Prostate gland (tissue), 2 donors: ENCODE results near the gene EBNA1BP2. TPM values are rescaled to one million over a fixed set of nuclear protein-coding genes. Genes with fewer than 3 reads are reported as not detected.

Experiments
- DNase-seq: peaks from one replicate; pipeline ENCODE4 v3.0.0-alpha.2; 2019; ENCODE audit warnings: low spot score
- H3K27ac ChIP-seq, 2 donors: fragments of 200-600 bp; sonication (generic); 2 replicates each; pipeline ENCODE4 v1.5.1; 2017 to 2019
- H3K27me3 ChIP-seq: fragments of 200-600 bp; sonication (generic); replicated peaks from 2 replicates; pipeline ENCODE4 v1.5.1; 2019; ENCODE audit not compliant: insufficient read depth
- H3K36me3 ChIP-seq, 2 donors: fragments of 200-600 bp; sonication (generic); 1 replicate in 1 of 2; 2 replicates in 1 of 2; pipeline versions ENCODE4 v1.5.1 to v1.8.1; 2017 to 2019
- H3K4me1 ChIP-seq: fragments of 200-600 bp; sonication (generic); replicated peaks from 2 replicates; pipeline ENCODE4 v1.5.1; 2019
- H3K4me3 ChIP-seq, 2 donors: fragments of 200-600 bp; sonication (generic); 2 replicates each; pipeline ENCODE4 v1.5.1; 2017 to 2019
- H3K9me3 ChIP-seq: fragments of 200-600 bp; sonication (generic); 2 replicates; pipeline ENCODE4 v1.5.1; 2017
- CTCF ChIP-seq, 4 experiments: fragments of 200-600 bp in 2 of 4; fragments of 450-650 bp in 2 of 4; sonication (generic) in 2 of 4; IDR thresholded peaks; 1 replicate in 3 of 4; 2 replicates in 1 of 4; pipeline ENCODE4 v1.5.1; 2016 to 2019; ENCODE audit warnings: antibody characterized with exemption in 4 of 4, mild to moderate bottlenecking in 2 of 4, moderate library complexity in 2 of 4
- POLR2A ChIP-seq: fragments of 450-650 bp; IDR thresholded peaks from one replicate; pipeline ENCODE4 v1.6.1; 2016; ENCODE audit warnings: antibody characterized with exemption, mild to moderate bottlenecking
- POLR2AphosphoS5 ChIP-seq: sonication (generic); formaldehyde crosslinking; IDR thresholded peaks from one replicate; pipeline ENCODE4 v1.6.1; 2017; ENCODE audit warnings: antibody characterized with exemption
- WGBS: methylation state at CpG from one replicate; pipeline ENCODE4 v1.1.5; 2018; 5-methylcytosine and 5-hydroxymethylcytosine counted together
- intact Hi-C: fragments of 100-400 bp; cut with DNase I; formaldehyde crosslinking; loops from one replicate; pipeline ENCODE4 v1.14.2; 2022
- total RNA-seq, 2 donors: library from RNA; depleted of rRNA; stranded (reverse); fragments of >200 nt; gene quantifications; one replicate each; pipeline ENCODE4 v1.1.0, GENCODE V29; 2016

The EBNA1BP2 gene
- total RNA-seq = 10 to 100 TPM; 65.7 to 70.7 TPM

- Histone ChIP-seq H3K36me3 (peaks cover 0 to 3% of the 10 kb centered on the region in 2 donors), H3K4me1 (no peaks in the 10 kb centered on the region), H3K9me3 (no peaks in the 10 kb centered on the region), H3K4me3 (peak within 1 kb of the TSS; percentile 71 to 81), H3K27me3 (no peaks in the 10 kb centered on the region), H3K27ac (peak within 1 kb of the TSS; percentile 33 to 44)
- TF ChIP-seq POLR2A (no peak), CTCF (IDR thresholded peaks at IDR 0.05) (no peak), POLR2AphosphoS5 (peak; percentile 69)
- intact Hi-C loops = no loop called here
- 0% methylated on average over 38 of the region's 45 CpGs for WGBS
- DNase-seq = peak; percentile 86
These were observed at the start of gene EBNA1BP2, which contains the start of gene CFAP57 for GRCh38 chr1:43171876-43172526. EBNA1BP2 (minus strand) TSS chr1:43172290; CDS start chr1:43172118, 172 bp downstream. CFAP57 (plus strand) TSS chr1:43172330; CDS start chr1:43172754, 424 bp downstream.

- Histone ChIP-seq H3K4me3 (no peak overlapping the region), H3K36me3 (no peaks in the 10 kb centered on the region), H3K27ac (no peak overlapping the region), H3K4me1 (no peaks in the 10 kb centered on the region), H3K27me3 (no peaks in the 10 kb centered on the region), H3K9me3 (no peaks in the 10 kb centered on the region)
- TF ChIP-seq CTCF (IDR thresholded peaks at IDR 0.05) (no peak), POLR2AphosphoS5 (no peak), POLR2A (no peak)
- 92% methylated on average over 1 of the region's 1 CpG for WGBS
- no peak for DNase-seq
- intact Hi-C loops = loop anchor here (10.0 kb wide), 1 partner anchor 303 kb away; no protein-coding TSS in a partner anchor
These were observed 49.7 kb upstream of the EBNA1BP2 start for GRCh38 chr1:43221797-43222196.

GRCh38 chr1:43220905-43221778 lies 49.1 kb upstream of the EBNA1BP2 start:
- WGBS = 83% methylated on average over 7 of the region's 7 CpGs

GRCh38 chr1:43217747-43218146 lies 45.7 kb upstream of the EBNA1BP2 start:
- intact Hi-C loops = no loop called here
- no peak for DNase-seq
- Histone ChIP-seq H3K9me3 (no peaks in the 10 kb centered on the region), H3K4me3 (no peak overlapping the region), H3K27me3 (no peaks in the 10 kb centered on the region), H3K27ac (no peak overlapping the region), H3K36me3 (no peaks in the 10 kb centered on the region), H3K4me1 (peaks cover 5% of the 10 kb centered on the region)
- WGBS = 87% methylated on average over 10 of the region's 10 CpGs
- no peak for TF ChIP-seq POLR2A

More at GRCh38 chr1:43220905-43221778, 49.1 kb upstream of the EBNA1BP2 start:
- H3K4me3 ChIP-seq = no peak overlapping the region
- no peak for TF ChIP-seq POLR2AphosphoS5
- no peak for TF ChIP-seq CTCF (IDR thresholded peaks at IDR 0.05)
- no peak for TF ChIP-seq POLR2A
- DNase-seq = no peak
- intact Hi-C loops = loop anchor here (10.0 kb wide), 1 partner anchor 304 kb away; no protein-coding TSS in a partner anchor
- H3K27ac ChIP-seq = no peak overlapping the region
- no peaks in the 10 kb centered on the region for H3K36me3 ChIP-seq
- H3K4me1 ChIP-seq = peaks cover 3% of the 10 kb centered on the region
- H3K9me3 ChIP-seq = no peaks in the 10 kb centered on the region
- H3K27me3 ChIP-seq = no peaks in the 10 kb centered on the region
